ENCODE data around the gene MRPL42.

Gene MRPL42

DNA sequence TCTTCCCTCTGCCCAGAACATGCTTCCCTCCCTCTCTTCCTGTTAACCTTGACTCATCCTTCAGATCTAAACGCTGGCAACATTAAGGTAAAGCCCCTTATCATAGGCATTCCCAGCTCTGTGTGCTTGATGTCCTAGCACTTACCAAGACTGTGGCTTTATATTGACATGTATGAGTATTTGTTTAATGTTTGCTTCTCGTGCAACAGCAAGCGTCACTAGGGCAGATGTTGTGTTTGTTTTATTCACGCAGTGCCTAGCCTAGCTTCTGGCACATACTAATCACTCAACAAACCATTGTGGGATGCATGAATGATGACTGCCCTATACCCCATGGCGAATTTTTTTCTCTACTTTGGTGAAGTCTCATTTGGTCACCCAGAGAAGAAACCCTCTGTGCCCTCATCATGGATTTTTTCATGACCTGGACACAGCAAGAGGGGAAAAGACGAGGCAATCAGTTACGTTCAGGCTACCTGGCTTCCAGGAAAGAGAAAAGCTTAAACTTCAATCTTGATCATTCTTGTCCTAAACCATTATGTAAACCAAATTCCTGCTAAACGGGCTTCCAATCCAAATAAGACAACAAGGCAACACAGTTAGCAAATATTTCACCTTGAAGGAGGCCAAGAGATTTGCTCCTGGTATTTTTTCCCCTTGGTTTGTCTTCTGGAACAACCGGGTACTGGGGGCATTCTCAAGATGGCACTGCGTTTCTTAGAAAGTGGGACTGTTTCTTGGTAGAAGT is 57.2 kb downstream of the MRPL42 start:
- no peak overlapping the region for H3K14ac ChIP-seq (ENCODE audit: low read length)
- H4K8ac ChIP-seq (ENCODE audit: low read depth, low read length) = no peak overlapping the region
- H4K91ac ChIP-seq (ENCODE audit: low read depth, low read length, poor library complexity) = no peak overlapping the region
- peaks cover 0 to 2% of the 10 kb centered on the region in 2 donors for H3K9me3 ChIP-seq (replicated peaks in 1 of 2; ENCODE audit: control insufficient read depth in 2 of 2, insufficient read depth in 1 of 2, low read depth in 1 of 2, low read length in 2 of 2)
- H2AK5ac ChIP-seq (ENCODE audit: low read depth, low read length) = no peak overlapping the region
- peaks cover 4 to 5% of the 10 kb centered on the region in 2 donors for H3K4me1 ChIP-seq (ENCODE audit: control insufficient read depth in 2 of 2, insufficient read depth in 1 of 2, low read depth in 1 of 2, low read length in 2 of 2)
- DNase-seq (ENCODE audit: low spot score) = no peak
- H3K36me3 ChIP-seq (replicated peaks in 1 of 2; ENCODE audit: control insufficient read depth in 2 of 2, insufficient read depth in 2 of 2, low read length in 2 of 2) = no peaks in the 10 kb centered on the region
- no peak overlapping the region for H3K9ac ChIP-seq (ENCODE audit: low read depth, low read length, poor library complexity)
- no peaks in the 10 kb centered on the region for H3K79me1 ChIP-seq (ENCODE audit: low read depth, low read length)
- H3K4me3 ChIP-seq (ENCODE audit: low read length in 2 of 2) = no peak overlapping the region
- H3K4ac ChIP-seq (ENCODE audit: low read length) = no peak overlapping the region
- no CpG with 5 or more reads among the region's 10 CpGs for WGBS, 2 donors (ENCODE audit: extremely low coverage in 2 of 2, insufficient read length in 2 of 2, insufficient replicate concordance in 1 of 2)
- no peak overlapping the region for H2BK15ac ChIP-seq (ENCODE audit: low read length)
- no peaks in the 10 kb centered on the region for H3K27me3 ChIP-seq (ENCODE audit: control insufficient read depth in 3 of 3, insufficient read depth in 3 of 3, low read depth in 1 of 3, low read length in 3 of 3)
- no peak overlapping the region for H2BK5ac ChIP-seq (ENCODE audit: low read length)
- no peak overlapping the region for H3K23ac ChIP-seq (ENCODE audit: low read depth, low read length, poor library complexity)
- H3K4me2 ChIP-seq (ENCODE audit: insufficient read depth, low read length, poor library complexity, severe bottlenecking) = no peak overlapping the region
- H3K18ac ChIP-seq (ENCODE audit: low read length) = no peak overlapping the region
- no peak overlapping the region for H2BK12ac ChIP-seq (ENCODE audit: low read length)
- H2BK120ac ChIP-seq (ENCODE audit: low read depth, low read length) = no peak overlapping the region
- no peak overlapping the region for H3K27ac ChIP-seq (replicated peaks; ENCODE audit: low read length)
- no peak overlapping the region for H2AFZ ChIP-seq (ENCODE audit: low read length)

DNA sequence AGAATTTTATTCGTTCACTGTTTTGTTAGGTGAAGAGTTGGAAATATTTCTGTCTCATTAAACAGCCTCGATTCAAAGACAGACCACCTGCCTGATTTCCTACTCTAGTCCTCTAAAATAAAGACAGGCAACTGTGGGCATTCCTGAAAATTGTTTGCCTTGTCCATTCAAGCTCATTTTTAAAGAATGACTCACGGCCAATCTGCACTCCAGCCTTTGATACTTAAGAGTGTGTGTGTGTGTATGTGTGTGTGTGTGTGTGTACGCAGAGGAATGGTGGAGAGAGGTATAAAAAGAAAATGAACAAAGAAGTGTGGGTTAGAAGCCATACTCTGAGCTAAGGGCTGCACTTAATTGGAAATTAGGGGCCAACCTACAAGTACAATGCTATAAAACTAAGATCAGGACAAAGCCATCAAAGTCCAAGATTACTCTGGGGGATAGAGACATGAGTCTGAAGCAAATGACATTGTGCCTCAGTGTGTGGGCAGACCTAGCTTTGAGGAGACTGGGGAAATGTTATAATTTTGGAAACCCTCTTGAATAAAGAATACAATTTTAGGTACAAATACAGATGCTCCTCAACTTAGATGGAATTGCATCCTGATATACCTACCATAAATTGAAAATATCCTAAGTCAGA is 59.6 kb downstream of the MRPL42 start:
- Histone ChIP-seq H2AK5ac (ENCODE audit: low read depth, low read length) (no peak overlapping the region), H3K79me1 (ENCODE audit: low read depth, low read length) (no peaks in the 10 kb centered on the region), H3K4me2 (ENCODE audit: insufficient read depth, low read length, poor library complexity, severe bottlenecking) (no peak overlapping the region), H4K91ac (ENCODE audit: low read depth, low read length, poor library complexity) (no peak overlapping the region), H3K27ac (replicated peaks; ENCODE audit: low read length) (no peak overlapping the region), H3K4me3 (ENCODE audit: low read length in 2 of 2) (no peak overlapping the region), H3K9me3 (replicated peaks in 1 of 2; ENCODE audit: control insufficient read depth in 2 of 2, insufficient read depth in 1 of 2, low read depth in 1 of 2, low read length in 2 of 2) (no peaks in the 10 kb centered on the region), H3K18ac (ENCODE audit: low read length) (no peak overlapping the region), H3K14ac (ENCODE audit: low read length) (no peak overlapping the region), H2BK12ac (ENCODE audit: low read length) (no peak overlapping the region), H2BK120ac (ENCODE audit: low read depth, low read length) (no peak overlapping the region), H3K4ac (ENCODE audit: low read length) (no peak overlapping the region), H2AFZ (ENCODE audit: low read length) (peak overlapping the region; percentile 44), H3K27me3 (ENCODE audit: control insufficient read depth in 3 of 3, insufficient read depth in 3 of 3, low read depth in 1 of 3, low read length in 3 of 3) (no peaks in the 10 kb centered on the region), H3K23ac (ENCODE audit: low read depth, low read length, poor library complexity) (no peak overlapping the region), H3K4me1 (ENCODE audit: control insufficient read depth in 2 of 2, insufficient read depth in 1 of 2, low read depth in 1 of 2, low read length in 2 of 2) (peaks cover 2 to 5% of the 10 kb centered on the region in 2 donors), H3K9ac (ENCODE audit: low read depth, low read length, poor library complexity) (no peak overlapping the region), H2BK15ac (ENCODE audit: low read length) (no peak overlapping the region), H4K8ac (ENCODE audit: low read depth, low read length) (no peak overlapping the region), H3K36me3 (replicated peaks in 1 of 2; ENCODE audit: control insufficient read depth in 2 of 2, insufficient read depth in 2 of 2, low read length in 2 of 2) (no peaks in the 10 kb centered on the region), H2BK5ac (ENCODE audit: low read length) (no peak overlapping the region)
- DNase-seq (ENCODE audit: low spot score) = peak; percentile 12
- WGBS, 2 donors (ENCODE audit: extremely low coverage in 2 of 2, insufficient read length in 2 of 2, insufficient replicate concordance in 1 of 2) = no CpG with 5 or more reads among the region's 4 CpGs

DNA sequence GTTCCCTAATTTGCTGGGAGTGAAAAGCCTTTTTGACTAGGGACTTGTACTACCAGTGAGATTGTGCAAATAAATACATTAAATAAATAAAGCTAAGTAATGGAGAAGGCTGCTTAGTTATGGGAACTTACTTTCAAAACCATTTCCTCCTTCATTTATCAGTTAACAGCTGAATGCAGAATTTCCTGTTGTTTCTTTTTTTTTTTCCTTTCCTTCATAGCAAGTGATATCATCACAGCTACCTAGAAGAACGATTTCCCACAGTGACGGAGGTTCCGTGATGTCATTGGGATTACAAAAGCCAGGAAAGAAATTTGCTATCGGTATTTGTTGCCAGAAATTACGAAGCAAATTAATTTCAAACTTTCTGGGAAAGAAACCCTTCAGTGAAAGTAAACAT is 63.0 kb downstream of the MRPL42 start:
- Histone ChIP-seq H3K4me1 (ENCODE audit: control insufficient read depth in 2 of 2, insufficient read depth in 1 of 2, low read depth in 1 of 2, low read length in 2 of 2) (peaks cover 2 to 5% of the 10 kb centered on the region in 2 donors), H4K8ac (ENCODE audit: low read depth, low read length) (no peak overlapping the region), H3K9ac (ENCODE audit: low read depth, low read length, poor library complexity) (no peak overlapping the region), H2BK5ac (ENCODE audit: low read length) (no peak overlapping the region), H3K27me3 (ENCODE audit: control insufficient read depth in 3 of 3, insufficient read depth in 3 of 3, low read depth in 1 of 3, low read length in 3 of 3) (no peaks in the 10 kb centered on the region), H2BK120ac (ENCODE audit: low read depth, low read length) (no peak overlapping the region), H3K27ac (replicated peaks; ENCODE audit: low read length) (no peak overlapping the region), H3K79me1 (ENCODE audit: low read depth, low read length) (no peaks in the 10 kb centered on the region), H3K4me2 (ENCODE audit: insufficient read depth, low read length, poor library complexity, severe bottlenecking) (no peak overlapping the region), H3K23ac (ENCODE audit: low read depth, low read length, poor library complexity) (no peak overlapping the region), H2AK5ac (ENCODE audit: low read depth, low read length) (no peak overlapping the region), H3K18ac (ENCODE audit: low read length) (no peak overlapping the region), H3K14ac (ENCODE audit: low read length) (no peak overlapping the region), H2BK15ac (ENCODE audit: low read length) (no peak overlapping the region), H3K4ac (ENCODE audit: low read length) (no peak overlapping the region), H3K4me3 (ENCODE audit: low read length in 2 of 2) (no peak overlapping the region), H3K36me3 (replicated peaks in 1 of 2; ENCODE audit: control insufficient read depth in 2 of 2, insufficient read depth in 2 of 2, low read length in 2 of 2) (no peaks in the 10 kb centered on the region), H4K91ac (ENCODE audit: low read depth, low read length, poor library complexity) (no peak overlapping the region), H2AFZ (ENCODE audit: low read length) (no peak overlapping the region), H2BK12ac (ENCODE audit: low read length) (no peak overlapping the region), H3K9me3 (replicated peaks in 1 of 2; ENCODE audit: control insufficient read depth in 2 of 2, insufficient read depth in 1 of 2, low read depth in 1 of 2, low read length in 2 of 2) (no peaks in the 10 kb centered on the region)
- WGBS, 2 donors (ENCODE audit: extremely low coverage in 2 of 2, insufficient read length in 2 of 2, insufficient replicate concordance in 1 of 2) = no CpG with 5 or more reads among the region's 5 CpGs
- no peak for DNase-seq (ENCODE audit: low spot score)

- H3K9ac ChIP-seq (ENCODE audit: low read depth, low read length, poor library complexity) = no peak overlapping the region
- H3K79me1 ChIP-seq (ENCODE audit: low read depth, low read length) = no peaks in the 10 kb centered on the region
- H3K27ac ChIP-seq (replicated peaks; ENCODE audit: low read length) = no peak overlapping the region
- no peak overlapping the region for H3K14ac ChIP-seq (ENCODE audit: low read length)
- H3K18ac ChIP-seq (ENCODE audit: low read length) = no peak overlapping the region
- no peaks in the 10 kb centered on the region for H3K27me3 ChIP-seq (ENCODE audit: control insufficient read depth in 3 of 3, insufficient read depth in 3 of 3, low read depth in 1 of 3, low read length in 3 of 3)
- no peak overlapping the region for H3K4me3 ChIP-seq (ENCODE audit: low read length in 2 of 2)
- H4K8ac ChIP-seq (ENCODE audit: low read depth, low read length) = no peak overlapping the region
- no peak overlapping the region for H2BK15ac ChIP-seq (ENCODE audit: low read length)
- no peak overlapping the region for H3K23ac ChIP-seq (ENCODE audit: low read depth, low read length, poor library complexity)
- no peaks in the 10 kb centered on the region for H3K36me3 ChIP-seq (replicated peaks in 1 of 2; ENCODE audit: control insufficient read depth in 2 of 2, insufficient read depth in 2 of 2, low read length in 2 of 2)
- H2AK5ac ChIP-seq (ENCODE audit: low read depth, low read length) = no peak overlapping the region
- H2BK120ac ChIP-seq (ENCODE audit: low read depth, low read length) = no peak overlapping the region
- no peak overlapping the region for H2AFZ ChIP-seq (ENCODE audit: low read length)
- H2BK5ac ChIP-seq (ENCODE audit: low read length) = no peak overlapping the region
- no peak overlapping the region for H4K91ac ChIP-seq (ENCODE audit: low read depth, low read length, poor library complexity)
- H3K4me1 ChIP-seq (ENCODE audit: control insufficient read depth in 2 of 2, insufficient read depth in 1 of 2, low read depth in 1 of 2, low read length in 2 of 2) = peaks cover 0 to 9% of the 10 kb centered on the region in 2 donors
- H3K4ac ChIP-seq (ENCODE audit: low read length) = no peak overlapping the region
- H3K4me2 ChIP-seq (ENCODE audit: insufficient read depth, low read length, poor library complexity, severe bottlenecking) = no peak overlapping the region
- peaks cover 0 to 3% of the 10 kb centered on the region in 2 donors for H3K9me3 ChIP-seq (replicated peaks in 1 of 2; ENCODE audit: control insufficient read depth in 2 of 2, insufficient read depth in 1 of 2, low read depth in 1 of 2, low read length in 2 of 2)
- H2BK12ac ChIP-seq (ENCODE audit: low read length) = no peak overlapping the region
- no peak for DNase-seq (ENCODE audit: low spot score)
- WGBS, 2 donors (ENCODE audit: extremely low coverage in 2 of 2, insufficient read length in 2 of 2, insufficient replicate concordance in 1 of 2) = no CpG with 5 or more reads among the region's 5 CpGs
Measured at GRCh38 chr12:93533310-93533709, 66.0 kb downstream of the MRPL42 start.

Data from neuronal stem cell (in vitro differentiated cells).